HG02884 (cell line): ENCODE data around the gene TMEM120A.
"Not testable (repeated sequence)": the region's sequence is repeated elsewhere in the genome, so short reads cannot be mapped to it uniquely, and the experiment has no call there.

Source experiments
- ATAC-seq: cut with Tn5 transposase; IDR thresholded peaks from one replicate; pipeline ENCODE4 v1.9.1; 2021; ENCODE audit warnings: mild to moderate bottlenecking, moderate library complexity; ENCODE audit not compliant: unreplicated experiment

The TMEM120A gene

DNA sequence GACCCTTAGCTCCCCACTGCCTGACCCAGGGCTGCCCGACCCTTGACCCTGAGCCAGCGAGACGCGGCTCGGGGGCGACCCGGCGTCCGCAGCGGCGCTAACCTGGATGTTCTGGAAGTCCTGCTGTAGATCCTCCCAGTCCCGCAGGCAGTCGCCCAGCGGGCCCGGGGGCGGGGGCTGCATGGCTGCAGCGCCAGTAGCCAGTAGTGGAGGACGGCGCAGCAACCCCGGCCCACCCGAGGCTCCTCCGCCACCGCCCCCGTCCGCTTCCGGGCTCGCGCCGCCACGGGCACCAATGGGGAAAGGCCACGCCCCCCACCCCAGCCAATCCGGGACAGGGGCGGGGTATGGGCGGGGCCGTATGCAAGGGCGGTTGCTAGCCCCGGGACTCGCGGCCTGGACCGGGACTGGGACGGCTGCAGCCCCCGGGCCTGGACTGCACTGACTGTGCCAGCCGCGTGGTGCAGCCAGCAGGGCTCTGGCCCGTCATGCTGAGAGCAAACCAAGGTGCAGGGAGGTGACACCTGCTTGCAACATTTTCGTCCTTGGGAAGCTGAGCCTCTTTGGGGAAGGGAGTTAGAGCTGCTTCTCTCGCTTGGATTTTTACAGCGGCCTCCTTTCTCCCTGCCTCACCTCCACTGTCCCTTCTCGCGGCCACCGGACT lies at the start of gene TMEM120A:
TMEM120A (minus strand) TSS at position 208 of the 664 bp plus-strand sequence; CDS start at position 183, 25 bp downstream.
- ATAC-seq = peak; percentile 85

DNA sequence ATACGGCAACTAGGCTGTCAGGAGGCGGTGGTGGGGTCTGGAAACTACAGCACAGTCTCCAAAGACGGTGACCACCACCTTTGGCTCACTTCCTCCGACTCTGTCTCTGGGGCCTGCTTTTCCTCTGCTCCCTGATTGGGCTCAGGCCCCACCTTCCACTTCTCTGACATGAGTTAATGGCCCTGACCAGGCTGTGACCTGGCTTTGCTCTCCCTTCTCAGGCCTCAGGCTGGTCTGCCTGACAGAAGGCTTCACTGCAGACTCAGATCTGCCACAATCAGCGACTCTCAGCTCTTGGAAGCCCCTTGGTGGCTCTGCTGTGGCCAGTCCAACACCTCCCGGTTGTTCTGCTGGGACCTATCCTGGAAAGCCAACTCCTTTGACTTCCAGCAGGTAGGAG lies 45.7 kb upstream of the TMEM120A start:
- no peak for ATAC-seq

DNA sequence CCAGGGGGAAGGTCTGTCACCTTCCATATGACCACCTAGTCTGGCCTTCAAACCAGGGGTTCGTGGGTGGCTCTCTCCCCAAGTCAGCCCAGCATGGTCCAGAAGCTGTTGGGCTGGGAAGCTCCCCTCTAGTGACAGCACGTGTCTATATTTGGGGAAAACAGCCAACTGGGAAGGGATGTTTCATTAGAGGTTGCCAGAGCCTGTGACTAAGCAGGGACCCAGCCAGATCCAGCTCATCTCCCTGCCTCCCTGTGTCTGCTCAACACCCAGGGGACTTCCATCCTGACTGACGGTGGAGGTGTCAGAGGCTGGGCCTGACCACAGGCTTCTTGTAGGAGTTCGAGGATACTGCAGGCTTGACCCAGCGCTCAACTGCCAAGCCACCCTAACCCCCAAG lies 42.9 kb upstream of the TMEM120A start:
- no peak for ATAC-seq

DNA sequence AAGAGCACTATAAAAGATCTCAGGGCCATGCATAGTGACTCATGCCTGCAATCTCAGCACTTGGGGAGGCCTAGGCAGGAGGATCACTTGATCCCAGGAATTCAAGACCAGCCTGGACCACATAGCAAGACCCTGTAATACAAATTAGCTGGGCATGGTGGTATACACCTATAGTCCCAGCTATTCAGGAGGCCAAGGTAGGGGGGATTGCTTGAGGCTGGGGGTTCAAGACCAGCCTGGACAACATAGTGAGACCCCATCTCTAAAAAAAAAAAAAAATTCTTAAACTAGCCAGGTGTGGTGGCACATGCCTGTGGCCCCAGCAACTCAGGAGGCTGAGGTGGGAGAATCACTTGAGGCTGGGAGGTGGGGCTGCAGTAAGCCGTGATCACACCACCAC lies 37.6 kb upstream of the TMEM120A start:
- no peak for ATAC-seq

DNA sequence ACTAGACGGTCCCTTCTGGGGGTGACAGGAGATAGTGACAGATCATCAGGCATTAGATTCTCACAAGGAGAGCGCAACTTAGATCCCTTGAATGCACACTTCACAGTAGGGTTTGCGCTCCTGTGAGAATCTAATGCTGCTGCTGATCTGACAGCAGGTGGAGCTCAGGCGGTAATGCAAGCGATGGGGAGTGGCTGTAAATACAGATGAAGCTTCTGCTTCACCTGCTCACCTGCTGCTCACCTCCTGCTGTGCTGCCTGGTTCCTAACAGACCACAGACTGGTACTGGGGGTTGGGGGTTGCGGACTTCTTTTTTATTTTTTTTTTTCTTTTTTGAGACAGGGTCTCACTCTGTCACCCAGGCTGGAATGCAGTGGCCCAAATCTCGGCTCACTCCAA lies 35.3 kb upstream of the TMEM120A start:
- not testable (repeated sequence) for ATAC-seq

DNA sequence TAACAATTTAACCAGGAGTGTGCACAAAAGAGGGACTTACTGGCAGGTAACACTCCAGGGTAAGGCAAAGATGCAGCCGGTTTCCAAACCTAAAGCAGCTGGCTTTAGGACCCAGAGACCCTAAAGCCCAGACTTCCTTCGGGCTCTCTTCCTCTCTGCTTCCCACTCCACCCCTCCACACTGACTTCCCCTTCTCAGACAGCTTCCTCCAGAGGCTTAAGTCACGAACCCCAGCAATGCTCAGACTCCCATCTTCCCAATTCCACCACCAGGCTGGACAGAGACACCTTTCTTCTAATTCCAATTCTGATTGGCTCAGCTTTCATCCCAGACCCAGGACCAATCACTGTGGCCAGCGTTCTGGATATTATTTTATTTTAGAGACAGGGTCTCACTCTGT lies 28.6 kb upstream of the TMEM120A start:
- ATAC-seq = no peak

DNA sequence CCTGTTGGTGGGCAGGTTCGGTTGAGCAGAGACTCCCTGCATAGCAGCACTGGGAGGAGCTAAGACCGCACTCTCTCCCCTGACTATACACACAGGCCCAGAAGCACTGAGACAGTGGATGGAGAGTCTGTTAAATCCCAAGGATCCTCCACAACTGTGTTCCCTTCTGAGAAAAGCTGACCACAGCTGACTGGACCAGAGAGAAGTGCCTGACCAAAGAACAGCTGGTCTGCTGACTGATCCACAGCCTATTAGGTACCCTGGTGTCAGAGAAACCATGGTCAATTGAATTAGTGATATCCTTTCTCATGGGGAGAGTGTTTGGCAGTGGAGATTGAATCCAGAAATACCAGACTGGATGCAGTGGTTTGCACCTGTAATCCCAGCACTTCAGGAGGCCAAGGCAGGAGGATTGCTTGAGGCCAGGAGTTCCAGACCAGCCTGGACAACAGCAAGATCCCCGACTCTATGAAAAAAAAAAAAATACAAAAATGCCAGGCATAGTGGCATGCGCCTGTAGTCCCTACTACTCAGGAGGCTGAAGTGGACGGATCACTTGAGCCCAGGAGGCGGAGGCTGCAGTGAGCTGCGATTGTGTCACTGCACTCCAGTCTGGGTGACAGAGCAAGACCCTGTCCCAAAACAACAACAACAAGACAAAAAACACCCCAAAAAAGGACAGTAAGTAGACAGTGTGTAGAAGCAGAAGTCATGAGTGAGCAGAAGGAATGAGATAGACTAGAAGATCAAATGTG lies 27.8 kb upstream of the TMEM120A start:
- ATAC-seq = no peak

DNA sequence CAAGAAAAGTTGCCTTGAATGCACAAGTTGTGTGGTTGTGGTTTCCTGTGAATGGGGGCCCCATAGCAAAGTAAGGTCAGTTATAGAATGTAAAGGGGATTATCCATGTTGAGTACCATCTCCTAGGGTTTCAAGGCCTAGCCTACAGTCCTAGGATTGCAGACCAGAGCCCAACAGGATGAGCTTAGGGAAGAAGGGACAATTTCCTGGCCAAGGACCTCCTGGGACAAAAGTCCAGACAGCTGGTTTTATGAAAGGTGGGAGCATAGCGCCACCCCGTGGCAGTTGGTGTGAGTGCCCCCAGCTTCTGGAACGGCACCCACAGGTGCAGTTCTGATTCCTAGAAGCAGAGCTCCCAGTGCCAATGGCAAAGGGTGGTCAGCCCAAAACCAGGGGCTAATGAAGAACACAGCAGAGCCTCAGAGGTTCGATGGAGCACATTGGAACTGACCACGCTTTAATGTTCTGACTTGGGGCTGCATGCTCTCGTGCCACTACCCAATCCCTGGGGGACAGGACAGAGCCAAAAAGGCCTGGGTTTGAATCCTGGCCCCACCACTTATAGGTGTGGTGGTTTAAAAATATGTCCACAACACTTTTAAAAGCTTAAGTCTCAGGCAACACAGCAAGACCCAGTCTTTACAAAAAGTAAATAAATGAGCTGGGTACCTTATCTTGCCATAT lies 25.8 kb upstream of the TMEM120A start:
- no peak for ATAC-seq

DNA sequence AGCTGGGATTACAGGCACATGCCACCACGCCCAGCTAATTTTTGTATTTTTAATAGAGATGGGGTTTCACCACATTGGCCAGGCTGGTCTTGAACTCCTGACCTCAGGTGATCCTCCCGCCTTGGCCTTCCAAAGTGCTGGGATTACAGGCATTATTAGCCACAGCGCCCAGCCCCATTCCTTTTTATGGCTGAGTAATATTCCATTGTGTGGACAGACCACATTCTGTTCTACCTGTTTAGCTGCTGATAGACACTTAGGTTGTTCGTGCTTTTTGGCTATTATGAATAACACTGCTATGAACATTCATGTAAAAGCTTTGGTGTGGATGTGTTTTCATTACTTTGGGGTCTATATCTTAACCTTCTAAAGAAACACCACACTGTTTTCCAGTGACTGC lies 24.1 kb upstream of the TMEM120A start:
- not testable (repeated sequence) for ATAC-seq

DNA sequence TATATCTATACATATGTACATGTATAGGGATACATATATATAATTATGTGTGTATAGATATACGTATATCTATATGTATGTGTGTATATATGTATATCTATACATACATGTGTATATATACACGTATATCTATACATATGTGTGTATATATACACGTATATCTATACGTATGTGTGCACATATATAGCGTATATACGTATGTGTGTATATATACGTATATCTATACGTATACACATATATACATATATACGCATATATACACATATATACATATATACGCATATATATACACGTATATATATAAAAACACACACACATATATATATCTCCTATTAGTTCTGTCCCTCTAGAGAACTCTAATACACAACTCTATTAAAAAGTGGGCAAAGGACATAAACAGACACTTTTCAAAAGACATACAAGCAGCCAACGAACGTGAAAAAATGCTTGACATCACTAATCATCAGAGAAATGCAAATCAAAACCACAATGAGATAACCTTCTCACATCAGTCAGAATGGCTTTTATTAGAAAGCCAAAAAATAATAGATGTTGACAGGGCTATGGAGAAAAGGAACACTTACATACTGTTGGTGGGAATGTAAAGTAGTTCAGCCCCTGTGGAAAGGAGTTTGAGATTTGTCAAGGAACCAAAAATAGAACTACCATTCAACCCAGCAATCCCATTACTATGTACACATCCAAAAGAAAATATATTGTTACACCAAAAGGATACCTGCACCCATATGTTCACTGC lies 22.0 kb upstream of the TMEM120A start:
- ATAC-seq = no peak

DNA sequence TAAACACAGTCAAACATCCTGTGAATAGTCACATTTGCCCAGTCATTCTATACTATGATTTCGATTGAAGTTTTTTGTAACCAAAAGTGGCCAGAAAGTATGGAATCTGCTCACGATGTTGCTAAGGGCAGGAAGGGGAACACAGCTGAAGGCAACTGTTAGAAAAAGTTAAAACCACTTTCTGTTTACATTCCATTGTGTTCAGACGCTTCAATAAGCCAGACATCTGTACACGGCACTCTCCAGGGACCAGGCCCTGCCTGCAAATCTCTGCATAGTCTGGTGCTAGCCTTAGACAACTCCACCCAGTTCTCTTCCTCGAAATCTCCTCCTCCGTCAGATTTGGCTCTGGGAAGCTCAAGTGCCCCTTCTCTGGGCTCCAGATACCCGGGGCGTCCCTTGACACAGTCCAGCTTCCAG lies 17.1 kb upstream of the TMEM120A start:
- ATAC-seq = no peak

DNA sequence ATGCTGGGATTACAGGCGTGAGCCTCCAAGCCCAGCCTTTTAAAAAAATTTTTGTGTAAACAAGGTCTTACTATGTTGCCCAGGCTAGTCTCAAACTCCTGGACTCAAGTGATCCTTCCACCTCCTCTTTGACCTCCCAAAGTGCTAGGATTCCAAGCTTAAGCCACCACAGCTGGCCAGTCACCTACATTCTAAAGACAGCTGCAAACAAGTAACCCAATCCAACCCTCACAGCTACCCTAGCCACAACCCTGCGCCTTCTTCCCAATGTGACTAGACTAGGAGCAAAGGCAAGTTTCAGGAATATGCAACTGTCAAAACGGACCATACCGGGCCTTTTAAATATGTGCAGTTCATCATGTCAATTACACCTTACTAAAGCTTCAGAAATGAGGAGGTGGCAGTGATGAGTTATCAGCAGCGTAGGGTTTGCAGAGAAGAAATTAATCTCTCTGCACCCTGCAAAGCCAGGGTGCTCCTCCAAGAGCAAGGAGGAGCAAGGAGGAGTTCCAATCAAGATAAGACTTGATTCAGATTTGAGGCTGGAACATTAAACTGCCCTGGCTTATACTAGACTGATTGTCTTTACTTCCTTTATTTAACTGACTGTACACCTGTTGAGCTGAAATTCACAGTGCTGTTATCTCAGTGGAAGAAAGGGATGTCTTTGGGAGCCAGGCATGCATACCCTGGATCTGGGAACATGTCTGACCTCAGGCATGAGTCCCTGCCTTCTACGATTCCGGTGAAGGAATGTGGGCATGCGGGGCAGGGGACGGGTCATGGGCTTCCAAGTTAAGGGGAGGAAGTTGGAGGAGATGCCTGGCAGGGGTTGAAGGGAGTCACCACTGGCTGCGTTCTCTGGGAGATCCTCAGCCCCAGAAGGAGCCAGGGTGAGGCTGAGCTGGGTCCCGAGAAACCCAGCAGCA lies 15.5 kb upstream of the TMEM120A start:
- no peak for ATAC-seq

DNA sequence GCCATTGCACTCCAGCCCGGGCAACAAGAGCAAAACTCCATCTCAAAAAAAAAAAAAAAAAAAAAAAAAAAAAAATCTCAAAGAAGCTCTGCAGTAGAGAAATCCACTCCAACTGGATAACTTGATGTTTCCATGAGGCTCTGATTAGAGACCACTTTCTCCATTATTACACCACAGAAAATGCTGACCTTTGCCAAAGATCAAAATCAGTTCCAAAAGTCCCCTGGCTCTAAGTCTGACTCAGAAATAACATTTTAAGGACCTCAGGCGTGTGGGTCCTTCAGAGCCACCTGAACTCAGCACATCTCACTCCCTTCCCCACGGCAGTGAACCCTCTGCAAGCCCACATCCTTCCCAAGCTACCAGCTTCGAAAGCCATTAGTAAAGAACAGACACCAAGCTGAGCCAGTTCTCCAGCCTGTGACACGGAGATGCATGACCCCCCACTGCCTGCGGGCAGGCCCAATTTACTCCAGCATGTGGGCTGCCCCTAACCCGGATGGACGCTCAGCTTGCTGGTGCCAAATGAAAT lies 13.8 kb upstream of the TMEM120A start:
- no peak for ATAC-seq

DNA sequence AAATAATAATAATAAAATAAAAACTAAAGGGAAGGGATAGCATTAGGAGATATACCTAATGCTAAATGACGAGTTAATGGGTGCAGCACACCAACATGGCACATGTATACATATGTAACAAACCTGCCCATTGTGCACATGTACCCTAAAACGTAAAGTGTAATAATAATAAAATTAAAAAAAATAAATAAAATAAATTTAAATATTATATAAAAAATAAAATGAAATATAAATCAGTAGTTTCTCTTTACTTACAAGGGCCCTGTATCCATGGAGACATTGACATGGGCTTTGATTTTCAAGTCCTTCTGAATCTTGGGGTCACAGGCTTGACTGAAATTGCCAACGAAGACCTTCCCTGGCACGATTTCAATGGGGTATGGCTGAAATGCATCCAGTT lies 10.6 kb upstream of the TMEM120A start:
- ATAC-seq = not testable (repeated sequence)

DNA sequence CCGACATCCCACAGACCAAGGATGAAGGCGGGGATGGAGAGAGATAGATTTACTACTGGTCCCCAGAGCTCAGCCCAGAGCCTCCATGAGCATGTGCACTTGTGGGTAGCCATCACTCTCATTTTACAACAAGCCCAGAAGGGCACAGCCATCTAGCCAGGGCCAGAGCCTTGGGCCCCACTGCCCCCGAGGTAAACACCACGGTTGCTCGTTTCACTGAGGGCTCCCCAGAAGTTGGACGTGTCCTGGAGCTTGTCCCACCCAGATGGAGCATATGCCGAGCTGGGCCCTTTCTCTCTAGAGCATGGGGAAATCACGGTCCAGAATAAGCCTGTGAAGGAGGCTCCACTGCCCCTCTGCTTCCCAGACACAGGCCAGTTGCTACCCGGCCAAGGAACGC lies 9.0 kb upstream of the TMEM120A start:
- no peak for ATAC-seq

DNA sequence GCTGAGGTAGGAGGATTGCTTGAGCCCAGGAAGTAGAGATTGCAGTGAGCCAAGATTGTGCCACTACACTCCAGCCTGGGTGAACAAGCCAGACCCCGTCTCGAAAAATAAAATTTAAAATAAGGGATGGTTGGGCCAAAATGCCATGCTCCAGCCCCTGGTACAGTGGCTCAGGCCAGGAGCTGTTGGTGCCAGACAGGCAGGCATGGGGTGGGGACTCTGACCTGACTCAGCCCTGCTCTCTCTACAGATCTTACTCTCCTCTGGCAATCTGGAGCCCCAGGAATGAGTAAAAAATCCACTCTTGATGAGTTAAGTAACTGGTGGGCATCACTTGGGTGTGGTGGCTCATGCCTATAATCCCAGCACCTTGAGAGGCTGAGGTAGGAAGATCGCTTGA lies 8.4 kb upstream of the TMEM120A start:
- no peak for ATAC-seq

DNA sequence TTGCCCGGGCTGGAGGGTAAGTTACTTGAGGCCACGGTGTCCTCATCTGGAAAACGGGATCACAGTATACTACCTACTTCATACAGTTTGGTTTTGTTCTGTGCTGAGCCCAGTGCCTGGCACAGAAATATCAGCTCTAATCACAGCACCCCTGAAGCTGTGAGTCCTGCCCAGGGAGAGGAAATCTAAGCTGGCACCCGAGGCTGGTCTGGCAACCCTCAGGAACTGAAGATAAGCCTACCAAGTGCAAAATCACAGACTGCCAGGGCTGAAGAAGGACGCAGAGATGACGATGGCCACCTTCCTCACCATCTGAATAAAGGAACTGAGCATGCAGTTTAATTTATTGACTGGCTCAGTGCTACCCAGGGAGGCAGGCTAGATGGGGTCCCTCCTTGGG lies 7.7 kb upstream of the TMEM120A start:
- no peak for ATAC-seq

DNA sequence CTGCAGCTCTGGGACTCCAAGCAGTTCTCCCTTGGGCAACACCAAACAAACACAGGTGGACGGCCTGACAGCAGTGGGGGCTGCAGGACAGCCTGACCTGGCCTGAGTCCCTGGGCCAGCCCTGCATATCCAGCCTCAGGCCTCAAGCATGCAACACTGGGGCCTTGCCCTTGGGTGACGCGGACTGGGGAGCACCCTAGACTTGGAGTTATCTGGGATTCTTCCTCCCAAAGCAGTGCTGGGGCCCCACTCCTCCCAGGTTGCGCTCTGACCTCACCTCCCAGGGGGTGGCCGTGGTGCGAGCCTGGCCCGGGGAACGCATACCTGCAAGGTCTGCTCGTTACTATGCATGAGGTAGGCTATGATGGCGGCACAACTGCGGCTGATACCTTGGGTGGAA lies 6.2 kb upstream of the TMEM120A start:
- ATAC-seq = no peak

DNA sequence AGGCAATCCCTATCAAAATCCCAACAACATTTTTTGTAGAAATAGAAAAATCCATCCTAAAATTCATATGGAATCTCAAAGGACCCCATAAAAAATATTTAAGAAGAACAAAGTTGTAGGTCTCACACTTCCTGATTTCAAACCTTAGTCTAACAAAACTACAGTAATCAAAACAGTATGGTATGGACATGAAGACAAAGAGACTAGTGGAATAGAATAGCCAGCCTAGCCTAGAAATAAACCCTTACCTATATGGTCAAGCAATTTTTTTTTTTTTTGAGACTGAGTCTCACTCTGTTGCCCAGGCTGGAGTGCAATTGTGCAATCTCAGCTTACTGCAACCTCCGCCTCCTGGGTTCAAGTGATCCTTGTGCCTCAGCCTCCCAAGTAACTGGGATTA lies 3.6 kb upstream of the TMEM120A start:
- ATAC-seq = no peak

DNA sequence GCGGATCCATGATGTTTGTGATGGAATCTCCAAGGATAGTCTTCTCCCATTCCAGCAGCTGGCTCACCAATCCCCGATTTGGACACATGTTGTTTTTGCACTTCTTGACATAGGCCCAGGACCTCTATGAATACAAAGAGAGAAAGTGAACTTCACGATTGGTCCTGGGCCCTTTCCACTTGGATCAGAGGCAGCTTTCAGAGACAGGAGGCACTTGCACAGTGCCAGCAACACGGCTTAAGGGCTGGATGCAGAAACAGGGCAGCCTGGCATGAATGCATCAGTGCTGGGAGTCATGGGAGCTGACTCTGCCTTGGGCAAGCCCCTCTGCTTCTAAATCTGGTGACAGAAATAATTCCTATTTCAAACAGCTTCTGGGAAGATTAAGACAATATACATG lies 2.1 kb upstream of the TMEM120A start:
- ATAC-seq = no peak
